ENCODE data around the gene TENT4A. TPM values are rescaled to one million over a fixed set of nuclear protein-coding genes. Genes with fewer than 3 reads are reported as not detected.

The TENT4A gene
- total RNA-seq, 1 experiment from 2014 or later = 21.6 TPM

GRCh38 chr5:6785861-6786180 lies 72.6 kb downstream of the TENT4A start:
- H3K27ac ChIP-seq = no peak overlapping the region
- no peaks in the 10 kb centered on the region for H3K36me3 ChIP-seq
- H3K9me3 ChIP-seq (replicated peaks) = no peaks in the 10 kb centered on the region
- DNase-seq = no peak
- H3K27me3 ChIP-seq = no peaks in the 10 kb centered on the region
- no peak overlapping the region for H3K4me3 ChIP-seq
- H3K4me1 ChIP-seq = no peaks in the 10 kb centered on the region

GRCh38 chr5:6786786-6787495 lies 73.7 kb downstream of the TENT4A start:
- Histone ChIP-seq H3K27me3 (no peaks in the 10 kb centered on the region), H3K4me1 (no peaks in the 10 kb centered on the region), H3K9me3 (replicated peaks) (no peaks in the 10 kb centered on the region), H3K36me3 (no peaks in the 10 kb centered on the region), H3K4me3 (no peak overlapping the region), H3K27ac (no peak overlapping the region)
- no peak for DNase-seq

GRCh38 chr5:6787941-6788340 lies 74.7 kb downstream of the TENT4A start:
- Histone ChIP-seq H3K4me1 (no peaks in the 10 kb centered on the region), H3K27me3 (no peaks in the 10 kb centered on the region), H3K4me3 (no peak overlapping the region), H3K27ac (no peak overlapping the region), H3K36me3 (no peaks in the 10 kb centered on the region), H3K9me3 (replicated peaks) (no peaks in the 10 kb centered on the region)
- DNase-seq = no peak

GRCh38 chr5:6788439-6788838 lies 75.2 kb downstream of the TENT4A start:
- Histone ChIP-seq H3K27me3 (no peaks in the 10 kb centered on the region), H3K9me3 (replicated peaks) (no peaks in the 10 kb centered on the region), H3K27ac (no peak overlapping the region), H3K36me3 (no peaks in the 10 kb centered on the region), H3K4me1 (no peaks in the 10 kb centered on the region), H3K4me3 (no peak overlapping the region)
- no peak for DNase-seq

- Histone ChIP-seq H3K4me1 (no peaks in the 10 kb centered on the region), H3K27me3 (no peaks in the 10 kb centered on the region)
- DNase-seq = no peak
These were observed 75.9 kb downstream of the TENT4A start for GRCh38 chr5:6788956-6789649.

GRCh38 chr5:6790346-6790865 lies 77.2 kb downstream of the TENT4A start:
- Histone ChIP-seq H3K9me3 (replicated peaks) (no peaks in the 10 kb centered on the region), H3K27ac (no peak overlapping the region), H3K27me3 (no peaks in the 10 kb centered on the region), H3K36me3 (no peaks in the 10 kb centered on the region), H3K4me1 (no peaks in the 10 kb centered on the region), H3K4me3 (no peak overlapping the region)
- no peak for DNase-seq

More at GRCh38 chr5:6788956-6789649, 75.9 kb downstream of the TENT4A start:
- Histone ChIP-seq H3K9me3 (replicated peaks) (no peaks in the 10 kb centered on the region), H3K36me3 (no peaks in the 10 kb centered on the region), H3K27ac (no peak overlapping the region), H3K4me3 (no peak overlapping the region)

GRCh38 chr5:6791031-6791430 lies 77.8 kb downstream of the TENT4A start:
- DNase-seq = no peak
- Histone ChIP-seq H3K9me3 (replicated peaks) (no peaks in the 10 kb centered on the region), H3K27ac (no peak overlapping the region), H3K4me3 (no peak overlapping the region), H3K27me3 (no peaks in the 10 kb centered on the region), H3K36me3 (no peaks in the 10 kb centered on the region), H3K4me1 (no peaks in the 10 kb centered on the region)

- Histone ChIP-seq H3K36me3 (no peaks in the 10 kb centered on the region), H3K4me1 (no peaks in the 10 kb centered on the region), H3K4me3 (no peak overlapping the region)
These were observed 79.1 kb downstream of the TENT4A start for GRCh38 chr5:6792376-6792775.

GRCh38 chr5:6792911-6793471 lies 79.8 kb downstream of the TENT4A start:
- H3K9me3 ChIP-seq (replicated peaks) = no peaks in the 10 kb centered on the region
- H3K27me3 ChIP-seq = no peaks in the 10 kb centered on the region
- H3K36me3 ChIP-seq = no peaks in the 10 kb centered on the region
- DNase-seq = no peak
- H3K4me1 ChIP-seq = no peaks in the 10 kb centered on the region
- no peak overlapping the region for H3K4me3 ChIP-seq
- no peak overlapping the region for H3K27ac ChIP-seq

More at GRCh38 chr5:6792376-6792775, 79.1 kb downstream of the TENT4A start:
- Histone ChIP-seq H3K27ac (no peak overlapping the region), H3K9me3 (replicated peaks) (no peaks in the 10 kb centered on the region), H3K27me3 (no peaks in the 10 kb centered on the region)
- DNase-seq = no peak

- H3K9me3 ChIP-seq (replicated peaks) = no peaks in the 10 kb centered on the region
- no peaks in the 10 kb centered on the region for H3K4me1 ChIP-seq
- no peak for DNase-seq
- no peak overlapping the region for H3K4me3 ChIP-seq
- no peaks in the 10 kb centered on the region for H3K36me3 ChIP-seq
- H3K27me3 ChIP-seq = no peaks in the 10 kb centered on the region
- H3K27ac ChIP-seq = no peak overlapping the region
These were observed 88.0 kb downstream of the TENT4A start for GRCh38 chr5:6801236-6801635.

GRCh38 chr5:6803981-6804550 lies 90.8 kb downstream of the TENT4A start:
- H3K4me3 ChIP-seq = no peak overlapping the region
- H3K36me3 ChIP-seq = no peaks in the 10 kb centered on the region
- no peaks in the 10 kb centered on the region for H3K9me3 ChIP-seq (replicated peaks)
- no peaks in the 10 kb centered on the region for H3K27me3 ChIP-seq
- no peak for DNase-seq
- H3K4me1 ChIP-seq = no peaks in the 10 kb centered on the region
- no peak overlapping the region for H3K27ac ChIP-seq

- H3K4me1 ChIP-seq = no peaks in the 10 kb centered on the region
- H3K27me3 ChIP-seq = no peaks in the 10 kb centered on the region
- H3K27ac ChIP-seq = no peak overlapping the region
- no peak overlapping the region for H3K4me3 ChIP-seq
- DNase-seq = no peak
- no peaks in the 10 kb centered on the region for H3K9me3 ChIP-seq (replicated peaks)
- H3K36me3 ChIP-seq = no peaks in the 10 kb centered on the region
These were observed 91.7 kb downstream of the TENT4A start for GRCh38 chr5:6804766-6805501.

GRCh38 chr5:6805841-6806240 lies 92.6 kb downstream of the TENT4A start:
- no peaks in the 10 kb centered on the region for H3K9me3 ChIP-seq (replicated peaks)
- no peaks in the 10 kb centered on the region for H3K4me1 ChIP-seq
- no peaks in the 10 kb centered on the region for H3K36me3 ChIP-seq
- no peak for DNase-seq
- no peak overlapping the region for H3K27ac ChIP-seq
- no peaks in the 10 kb centered on the region for H3K27me3 ChIP-seq
- H3K4me3 ChIP-seq = no peak overlapping the region
